Fibroblast of peridontal ligament (primary cell): ENCODE measurements around the gene PARPBP.
A peak's percentile ranks its signal among the peaks of the same experiment; 100 is the strongest.
"Not testable (repeated sequence)": the region's sequence is repeated elsewhere in the genome, so short reads cannot be mapped to it uniquely, and the experiment has no call there.

ENCODE experiments used
- DNase-seq: peaks from one replicate; pipeline ENCODE4 v3.0.0-alpha.2; 2010; ENCODE audit errors: extremely low read depth

Gene PARPBP

GRCh38 chr12:102147062-102147587, 27.1 kb downstream of the PARPBP start:
- DNase-seq = not testable (repeated sequence)

DNA sequence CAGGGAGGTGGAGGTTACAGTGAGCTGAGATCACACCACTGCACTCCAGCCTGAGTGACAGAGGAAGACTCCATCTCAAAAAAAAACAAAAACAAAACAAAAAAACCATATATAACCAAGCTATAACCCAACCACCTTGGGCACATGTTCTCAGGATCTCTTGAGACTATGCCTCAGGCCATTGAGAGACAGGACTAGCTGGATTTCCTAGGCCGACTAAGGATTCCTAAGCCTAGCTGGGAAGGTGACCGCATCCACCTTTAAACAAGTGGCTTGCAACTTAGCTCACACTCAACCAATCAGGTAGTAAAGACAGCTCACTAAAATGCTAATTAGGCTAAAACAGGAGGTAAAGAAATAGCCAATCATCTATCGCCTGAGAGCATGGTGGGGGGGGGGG, 35.2 kb downstream of the PARPBP start:
- DNase-seq = not testable (repeated sequence)

DNA sequence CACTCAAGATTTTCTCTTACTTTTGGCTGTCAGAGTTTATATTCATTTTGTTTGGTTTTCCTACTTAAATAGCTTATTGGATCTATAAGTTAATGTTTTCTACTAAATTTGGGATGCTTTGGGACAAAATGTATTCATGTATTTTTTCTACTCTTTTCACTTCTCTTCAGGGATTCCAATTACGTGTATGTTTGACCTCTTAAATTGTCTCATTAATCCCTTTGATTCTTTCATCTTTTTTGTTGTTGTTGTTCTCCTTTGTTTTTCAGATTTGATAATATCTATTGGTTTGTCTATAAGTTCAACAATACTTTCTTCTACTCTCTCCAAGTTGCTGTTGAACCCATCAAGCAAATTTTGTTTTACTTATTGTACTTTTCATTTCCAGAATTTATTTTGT, 43.4 kb downstream of the PARPBP start:
- DNase-seq = no peak

- DNase-seq = peak; percentile 66
Measured at GRCh38 chr12:102167821-102168604, 48.0 kb downstream of the PARPBP start.

DNA sequence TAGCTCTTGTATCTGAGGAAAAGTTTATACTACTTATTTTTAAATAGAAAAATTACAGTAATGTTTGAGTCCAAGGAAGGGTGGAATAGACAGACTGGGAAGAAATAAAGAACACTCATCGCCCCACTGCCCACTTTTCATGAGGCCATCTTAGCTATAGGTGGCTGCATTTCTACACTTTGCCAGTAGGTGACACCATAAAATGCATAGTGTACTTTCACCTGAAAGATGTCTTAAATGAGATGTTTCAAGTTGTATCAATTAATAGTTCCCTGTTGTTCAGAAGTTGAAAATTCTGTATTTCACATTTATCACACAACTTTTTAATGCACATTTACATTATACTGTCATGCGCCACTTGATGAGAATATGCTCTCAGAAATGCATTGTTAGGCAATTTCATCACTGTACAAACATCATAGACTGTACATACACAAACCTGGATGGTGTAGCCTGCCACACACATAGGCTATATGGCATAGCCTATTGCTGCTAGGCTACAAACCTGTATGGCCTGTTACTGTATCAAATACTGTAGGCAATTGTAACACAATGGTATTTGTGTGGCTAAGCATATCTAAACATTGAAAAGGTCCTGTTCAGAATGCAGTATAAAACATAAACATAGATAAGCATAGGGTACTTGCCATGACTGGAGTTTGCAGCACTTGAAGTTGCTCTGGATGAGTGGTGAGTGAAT, 50.1 kb downstream of the PARPBP start:
- DNase-seq = peak; percentile 42

DNA sequence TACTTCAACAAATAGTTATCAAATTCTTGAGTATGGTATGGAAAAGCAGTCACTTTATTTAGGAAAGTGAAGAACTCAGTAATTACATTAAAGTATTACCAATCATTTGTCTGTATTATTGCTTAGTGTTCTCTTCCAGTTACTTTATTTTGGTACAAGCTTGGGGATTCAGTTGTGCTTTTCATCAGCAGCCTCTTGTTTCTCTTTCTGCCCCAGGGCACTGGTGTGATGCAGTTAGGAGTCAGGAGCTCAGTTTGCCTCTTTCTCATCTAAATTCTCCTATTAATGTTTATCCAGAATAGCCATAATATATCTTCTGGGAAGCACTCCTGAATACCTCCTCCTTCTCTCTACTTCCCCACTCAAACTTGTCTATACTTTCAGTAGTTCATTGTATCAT, 52.0 kb downstream of the PARPBP start:
- no peak for DNase-seq

DNA sequence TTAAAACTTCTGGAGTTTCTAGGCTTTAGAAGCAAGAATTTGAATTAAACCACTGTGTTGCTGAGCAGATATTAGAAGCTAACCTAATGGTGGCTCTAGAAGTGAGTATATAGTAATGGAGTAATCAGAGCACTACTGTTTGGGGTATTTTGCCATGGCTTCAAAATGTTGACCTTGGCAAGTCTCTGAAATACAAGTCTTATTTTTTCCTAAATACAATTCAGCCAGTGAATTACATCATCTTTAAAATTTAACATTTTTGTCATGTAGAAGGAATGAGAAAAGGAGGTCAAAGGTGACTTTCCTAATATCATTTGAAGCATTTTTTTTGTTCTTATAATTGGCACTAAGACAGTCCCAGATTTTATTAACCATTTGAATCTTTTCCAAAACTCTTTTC, 52.5 kb downstream of the PARPBP start:
- peak; percentile 87 for DNase-seq

DNA sequence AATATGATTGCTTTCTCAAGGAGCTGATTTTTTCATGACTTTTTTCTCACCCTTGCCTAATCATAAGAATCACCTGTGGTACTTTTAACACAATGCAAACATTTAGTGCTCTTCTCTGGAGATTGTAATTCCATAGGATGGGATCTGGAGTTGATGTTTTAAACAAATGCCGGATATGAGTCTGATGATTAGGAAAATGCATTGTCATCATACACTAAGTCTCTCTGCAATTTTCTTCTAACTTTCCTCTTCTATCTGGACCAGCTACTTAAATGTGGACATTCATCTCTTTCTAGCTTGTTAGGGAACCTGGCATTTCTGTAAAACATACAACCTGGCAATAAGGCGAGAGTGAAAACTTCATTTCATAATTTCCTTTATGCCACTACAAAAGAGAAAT, 54.1 kb downstream of the PARPBP start:
- DNase-seq = no peak

DNA sequence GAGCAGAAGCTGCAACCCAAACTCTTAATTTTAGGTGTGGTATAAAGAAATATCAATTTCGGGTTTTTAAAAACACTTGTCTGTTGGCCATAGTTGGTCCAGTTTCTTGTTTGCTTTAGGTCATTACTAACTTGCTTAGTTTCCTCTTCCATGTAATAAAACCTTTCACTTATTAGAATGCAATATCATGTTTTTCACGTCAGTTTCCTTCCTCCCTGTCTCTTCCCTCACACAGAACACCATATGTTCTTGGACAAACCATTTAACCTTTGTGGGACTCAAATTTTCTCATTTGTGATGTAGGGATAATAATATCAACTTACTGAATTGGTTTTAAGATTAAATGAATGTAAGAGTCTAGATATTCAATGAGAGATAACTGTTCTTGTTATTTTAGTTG, 54.8 kb downstream of the PARPBP start:
- DNase-seq = no peak

DNA sequence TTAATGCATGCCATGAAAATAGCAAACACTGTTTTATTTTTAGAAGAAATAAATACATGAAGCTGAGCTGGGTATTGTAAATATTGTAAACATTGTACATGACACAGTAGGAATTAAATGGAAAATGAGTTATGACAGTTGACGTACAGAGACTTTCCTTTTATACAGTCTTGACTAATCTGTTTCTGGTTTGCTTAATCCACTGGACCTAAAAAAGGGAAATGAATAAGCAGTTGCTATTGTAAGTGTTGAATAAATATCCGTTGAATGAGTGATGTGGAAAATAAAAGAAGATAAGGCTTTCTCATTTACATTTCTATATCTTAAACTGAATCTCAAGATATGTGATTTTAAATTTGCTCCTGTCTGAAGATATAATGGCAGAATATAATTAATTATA, 62.7 kb downstream of the PARPBP start:
- no peak for DNase-seq

DNA sequence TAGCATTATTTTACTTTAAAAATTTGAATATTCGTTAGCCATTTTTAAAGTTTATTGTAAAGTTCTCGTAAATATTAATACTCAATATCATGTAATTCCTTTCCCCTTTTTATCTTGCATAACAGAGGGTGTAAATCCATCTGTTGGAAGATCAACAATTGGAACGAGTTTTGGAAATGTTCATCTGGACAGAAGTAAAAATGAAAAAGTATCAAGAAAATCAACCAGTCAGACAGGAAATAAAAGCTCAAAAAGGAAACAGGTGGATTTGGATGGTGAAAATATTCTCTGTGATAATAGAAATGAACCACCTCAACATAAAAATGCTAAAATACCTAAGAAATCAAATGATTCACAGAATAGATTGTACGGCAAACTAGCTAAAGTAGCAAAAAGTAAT, 75.8 kb downstream of the PARPBP start:
- no peak for DNase-seq

DNA sequence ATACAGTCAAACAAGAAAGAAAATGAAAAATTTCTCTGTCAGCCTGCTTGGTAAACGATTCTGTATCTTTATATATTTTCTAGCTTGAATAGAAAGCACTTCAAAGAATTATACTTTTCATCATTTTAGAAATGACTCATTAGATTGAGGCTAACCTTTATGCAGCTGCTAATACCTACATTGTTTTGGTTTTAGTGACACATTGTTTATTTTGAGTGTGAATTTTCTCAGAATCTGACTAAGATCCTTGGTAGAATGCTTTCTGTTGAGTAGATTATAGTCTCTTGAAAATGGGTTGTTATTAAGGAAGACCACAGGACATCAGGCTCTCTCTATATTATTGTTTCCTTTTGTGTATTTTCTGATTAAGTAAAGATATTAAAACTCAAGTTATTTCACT, 77.8 kb downstream of the PARPBP start, which contains the start of gene PMCH:
TSS of gene PMCH (minus strand) at position 45 of the 400 bp plus-strand sequence. CDS start 63 bp downstream, outside the sequence.
- DNase-seq = peak; percentile 38

- DNase-seq = no peak
Measured at GRCh38 chr12:102201436-102202061, 81.6 kb downstream of the PARPBP start.

- DNase-seq = no peak
Measured at GRCh38 chr12:102202556-102202955, 82.6 kb downstream of the PARPBP start.

GRCh38 chr12:102204025-102204424, 84.0 kb downstream of the PARPBP start:
- DNase-seq = no peak

DNA sequence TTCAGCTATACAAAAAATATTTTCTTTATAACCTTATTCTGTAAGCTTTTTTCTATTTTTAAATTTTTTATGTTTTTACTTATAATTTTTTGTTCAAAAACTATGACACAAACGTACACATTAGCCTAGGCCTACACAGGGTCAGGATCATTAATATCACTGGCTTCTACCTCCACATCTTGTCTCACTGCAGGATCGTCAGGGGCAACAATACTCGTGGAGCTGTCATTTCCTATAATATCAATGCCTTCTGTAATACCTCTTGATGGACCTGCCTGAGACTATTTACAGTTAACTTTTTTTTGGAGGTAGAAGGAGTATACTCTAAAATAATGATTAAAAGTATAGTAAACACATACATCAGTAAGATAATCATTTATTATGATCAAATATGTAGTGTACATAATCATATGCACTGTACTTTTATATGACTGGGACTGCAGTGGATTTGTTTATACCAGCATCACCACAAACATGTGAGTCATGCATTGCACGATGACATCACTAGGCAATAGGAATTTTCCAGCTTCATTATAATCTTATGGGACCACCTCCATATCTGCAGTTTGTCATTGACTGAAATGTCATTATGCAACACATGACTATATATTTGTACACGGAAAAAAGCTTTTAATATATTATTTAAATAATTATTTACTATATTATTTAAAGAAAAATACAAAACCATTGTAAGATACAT, 96.2 kb downstream of the PARPBP start:
- peak; percentile 77 for DNase-seq

DNA sequence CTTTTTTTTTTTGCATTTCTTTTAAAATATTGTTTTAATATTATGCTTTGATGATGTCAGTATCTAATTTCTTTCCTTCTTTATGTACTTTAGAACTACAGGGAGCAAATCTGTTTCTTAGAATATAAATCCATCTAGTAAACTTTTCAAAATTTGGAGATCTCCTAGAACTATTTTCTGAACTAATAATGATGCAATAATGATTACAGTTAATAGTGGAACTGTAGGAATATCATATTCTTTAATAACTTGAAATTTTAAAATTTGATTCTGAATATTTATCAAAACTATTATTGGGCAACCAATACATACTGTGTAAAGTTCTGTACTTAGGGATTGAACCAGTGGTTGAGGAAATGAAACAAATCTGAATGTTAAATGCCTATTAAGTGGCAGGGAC, 100.8 kb downstream of the PARPBP start:
- no peak for DNase-seq

- no peak for DNase-seq
Measured at GRCh38 chr12:102227954-102228353, 108.0 kb downstream of the PARPBP start.

- DNase-seq = peak; percentile 50
Measured at GRCh38 chr12:102232036-102232435, 112.1 kb downstream of the PARPBP start.

DNA sequence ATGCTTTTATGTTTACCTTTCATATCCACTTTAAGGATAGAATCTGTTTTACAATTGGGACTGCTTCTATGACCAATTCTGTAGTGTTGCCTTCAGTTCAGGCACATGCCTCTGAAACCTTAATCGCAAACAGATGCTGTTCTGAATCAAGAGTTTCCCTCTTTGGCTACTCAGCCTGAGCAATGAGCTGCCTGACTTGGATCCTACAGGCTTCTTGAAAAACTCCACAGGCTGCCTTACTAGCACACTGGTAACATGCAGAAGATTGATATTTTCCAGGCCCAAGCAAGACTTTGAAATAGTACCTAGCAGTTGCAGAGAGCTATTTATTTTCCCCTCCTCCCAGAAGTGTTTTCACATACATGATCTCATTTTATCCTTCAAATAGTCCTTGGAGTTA, 112.5 kb downstream of the PARPBP start:
- DNase-seq = peak; percentile 90

GRCh38 chr12:102234599-102234998, 114.6 kb downstream of the PARPBP start:
- peak; percentile 50 for DNase-seq

DNA sequence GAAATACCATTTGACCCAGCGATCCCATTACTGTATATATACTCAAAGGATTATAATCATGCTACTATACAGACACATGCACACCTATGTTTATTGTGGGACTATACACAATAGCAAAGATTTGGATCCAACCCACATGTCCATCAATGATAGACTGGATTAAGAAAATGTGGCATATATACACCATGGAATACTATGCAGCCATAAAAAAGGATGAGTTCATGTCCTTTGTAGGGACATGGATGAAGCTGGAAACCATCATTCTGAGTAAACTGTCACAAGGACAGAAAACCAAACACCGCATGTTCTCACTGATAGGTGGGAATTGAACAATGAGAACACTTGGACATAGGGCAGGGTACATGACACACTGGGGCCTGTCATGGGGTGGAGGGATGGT, 120.9 kb downstream of the PARPBP start:
- not testable (repeated sequence) for DNase-seq
